Peyer's patch (tissue), 4 donors: ENCODE results near the gene USP51.
"Not testable (repeated sequence)": the region's sequence is repeated elsewhere in the genome, so short reads cannot be mapped to it uniquely, and the experiment has no call there.

Experiments
- CTCF ChIP-seq, 6 experiments: fragments of 450-650 bp in 4 of 6; fragments of 200-600 bp in 2 of 6; sonication (generic) in 1 of 6; IDR thresholded peaks; one replicate each; pipeline ENCODE4 v1.5.1; 2017 to 2019; ENCODE audit warnings: antibody characterized with exemption in 6 of 6, mild to moderate bottlenecking in 3 of 6, moderate library complexity in 1 of 6
- POLR2A ChIP-seq, 2 donors: fragments of 450-650 bp; IDR thresholded peaks; one replicate each; pipeline ENCODE4 v1.5.1; 2017; ENCODE audit warnings: antibody characterized with exemption in 2 of 2, mild to moderate bottlenecking in 2 of 2, moderate library complexity in 2 of 2

- TF ChIP-seq CTCF, POLR2A (IDR thresholded peaks at IDR 0.05): not testable (repeated sequence)
Measured at GRCh38 chrX:55465108-55465507, 24.5 kb downstream of the USP51 start.
